ENCODE data around the gene EBPL. TPM values are rescaled to one million over a fixed set of nuclear protein-coding genes. Genes with fewer than 3 reads are reported as not detected.

The EBPL gene
- total RNA-seq, 1 experiment from 2014 or later: 105 TPM

- ChIA-PET CTCF (interaction anchor here (0.7 to 1.4 kb wide), 6 partner anchors 48 to 199 kb away, joined by 3 to 7 read pairs (median 4); partner anchors contain the start of genes EBPL and SPRYD7), POLR2A (interaction anchor here (0.9 to 1.1 kb wide), 3 partner anchors 48 to 72 kb away, joined by 3 to 20 read pairs (median 3); partner anchors contain the start of genes EBPL and KPNA3)
- peak in 1 of 2 experiments; percentile 53 for DNase-seq
- Mint-ChIP-seq H3K36me3 (ENCODE audit: insufficient read depth, unreplicated experiment) (peaks cover 36% of the 10 kb centered on the region), H3K4me1 (ENCODE audit: low read depth, unreplicated experiment) (peaks cover 31% of the 10 kb centered on the region), H3K4me3 (ENCODE audit: unreplicated experiment) (no peak overlapping the region), H3K27ac (ENCODE audit: unreplicated experiment) (no peak overlapping the region), H3K27me3 (ENCODE audit: insufficient read depth, unreplicated experiment) (no peaks in the 10 kb centered on the region), H3K9me3 (ENCODE audit: unreplicated experiment) (no peaks in the 10 kb centered on the region)
- H3K9me3 ChIP-seq: no peaks in the 10 kb centered on the region
- no peak for TF ChIP-seq CTCF (IDR thresholded peaks at IDR 0.05; ENCODE audit: insufficient read depth in 1 of 2, low read depth in 1 of 2, low read length in 1 of 2, severe bottlenecking in 1 of 2, unreplicated experiment in 1 of 2)
- no peak overlapping the region for H3K4me3 ChIP-seq (ENCODE audit: low read depth, low read length)
- H3K27me3 ChIP-seq (replicated peaks; ENCODE audit: control insufficient read depth, insufficient read depth, low read length): no peaks in the 10 kb centered on the region
- peaks cover 32% of the 10 kb centered on the region for H3K4me1 ChIP-seq
- intact Hi-C loops (cut with micrococcal nuclease; ENCODE audit: unreplicated experiment): loop anchor here (2.0 to 5.0 kb wide), 3 partner anchors 49 to 108 kb away; partner anchors contain the start of genes EBPL and KPNA3
- BruUV-seq (replicated peaks): no TSS peak
- no peaks in the 10 kb centered on the region for H3K36me3 ChIP-seq (ENCODE audit: control insufficient read depth, insufficient read depth, low read length)
Measured at GRCh38 chr13:49739498-49740187, 48.4 kb upstream of the EBPL start.

- no peaks in the 10 kb centered on the region for H3K9me3 ChIP-seq
- H3K4me1 ChIP-seq: no peaks in the 10 kb centered on the region; the same call in 1 of the 2 replicates
- no peak for TF ChIP-seq CTCF (IDR thresholded peaks at IDR 0.05; ENCODE audit: insufficient read depth in 1 of 2, low read depth in 1 of 2, low read length in 1 of 2, severe bottlenecking in 1 of 2, unreplicated experiment in 1 of 2)
- no peaks in the 10 kb centered on the region for H3K27me3 ChIP-seq (replicated peaks; ENCODE audit: control insufficient read depth, insufficient read depth, low read length)
- H3K4me1 Mint-ChIP-seq (ENCODE audit: low read depth, unreplicated experiment): peaks cover 6% of the 10 kb centered on the region
- H3K4me3 ChIP-seq (ENCODE audit: low read depth, low read length): no peak overlapping the region
- peaks cover 46% of the 10 kb centered on the region for H3K36me3 Mint-ChIP-seq (ENCODE audit: insufficient read depth, unreplicated experiment)
- DNase-seq: peak in 1 of 2 experiments; percentile 16
- BruUV-seq (replicated peaks): no TSS peak
- no peak overlapping the region for H3K27ac Mint-ChIP-seq (ENCODE audit: unreplicated experiment)
- no peak overlapping the region for H3K4me3 Mint-ChIP-seq (ENCODE audit: unreplicated experiment)
- no peaks in the 10 kb centered on the region for H3K27me3 Mint-ChIP-seq (ENCODE audit: insufficient read depth, unreplicated experiment)
- no peaks in the 10 kb centered on the region for H3K9me3 Mint-ChIP-seq (ENCODE audit: unreplicated experiment)
- CTCF ChIA-PET: no interaction called here
- intact Hi-C loops (cut with micrococcal nuclease; ENCODE audit: unreplicated experiment): no loop called here
- POLR2A ChIA-PET: interaction anchor here (0.6 kb wide), 1 partner anchor 340 kb away, joined by 3 read pairs; no protein-coding TSS in a partner anchor
- no peaks in the 10 kb centered on the region for H3K36me3 ChIP-seq (ENCODE audit: control insufficient read depth, insufficient read depth, low read length)
Measured at GRCh38 chr13:49733181-49733951, 42.1 kb upstream of the EBPL start.

GRCh38 chr13:49731766-49732165 is 40.5 kb upstream of the EBPL start:
- H3K27me3 ChIP-seq (replicated peaks; ENCODE audit: control insufficient read depth, insufficient read depth, low read length): no peaks in the 10 kb centered on the region
- DNase-seq: no peak
- no peaks in the 10 kb centered on the region for H3K4me1 ChIP-seq
- CTCF ChIA-PET: no interaction called here
- TSS peak; percentile 19 for BruUV-seq (replicated peaks)
- H3K4me1 Mint-ChIP-seq (ENCODE audit: low read depth, unreplicated experiment): peaks cover 6% of the 10 kb centered on the region
- H3K9me3 ChIP-seq: no peaks in the 10 kb centered on the region
- H3K4me3 Mint-ChIP-seq (ENCODE audit: unreplicated experiment): no peak overlapping the region
- TF ChIP-seq CTCF (IDR thresholded peaks at IDR 0.05; ENCODE audit: insufficient read depth in 1 of 2, low read depth in 1 of 2, low read length in 1 of 2, severe bottlenecking in 1 of 2, unreplicated experiment in 1 of 2): no peak
- no peaks in the 10 kb centered on the region; the same call in 1 of the 2 replicates for H3K36me3 ChIP-seq (ENCODE audit: control insufficient read depth, insufficient read depth, low read length)
- H3K4me3 ChIP-seq (ENCODE audit: low read depth, low read length): no peak overlapping the region
- POLR2A ChIA-PET: no interaction called here
- no peaks in the 10 kb centered on the region for H3K27me3 Mint-ChIP-seq (ENCODE audit: insufficient read depth, unreplicated experiment)
- H3K36me3 Mint-ChIP-seq (ENCODE audit: insufficient read depth, unreplicated experiment): peaks cover 55% of the 10 kb centered on the region
- intact Hi-C loops (cut with micrococcal nuclease; ENCODE audit: unreplicated experiment): no loop called here
- H3K9me3 Mint-ChIP-seq (ENCODE audit: unreplicated experiment): no peaks in the 10 kb centered on the region
- no peak overlapping the region for H3K27ac Mint-ChIP-seq (ENCODE audit: unreplicated experiment)

Data from Caco-2 (cell line).